ENCODE data around the gene CAPRIN1. TPM values are rescaled to one million over a fixed set of nuclear protein-coding genes. Genes with fewer than 3 reads are reported as not detected.

The CAPRIN1 gene
- total RNA-seq, 4 donors from 2014 or later = 131 to 207 (median 146) TPM

DNA sequence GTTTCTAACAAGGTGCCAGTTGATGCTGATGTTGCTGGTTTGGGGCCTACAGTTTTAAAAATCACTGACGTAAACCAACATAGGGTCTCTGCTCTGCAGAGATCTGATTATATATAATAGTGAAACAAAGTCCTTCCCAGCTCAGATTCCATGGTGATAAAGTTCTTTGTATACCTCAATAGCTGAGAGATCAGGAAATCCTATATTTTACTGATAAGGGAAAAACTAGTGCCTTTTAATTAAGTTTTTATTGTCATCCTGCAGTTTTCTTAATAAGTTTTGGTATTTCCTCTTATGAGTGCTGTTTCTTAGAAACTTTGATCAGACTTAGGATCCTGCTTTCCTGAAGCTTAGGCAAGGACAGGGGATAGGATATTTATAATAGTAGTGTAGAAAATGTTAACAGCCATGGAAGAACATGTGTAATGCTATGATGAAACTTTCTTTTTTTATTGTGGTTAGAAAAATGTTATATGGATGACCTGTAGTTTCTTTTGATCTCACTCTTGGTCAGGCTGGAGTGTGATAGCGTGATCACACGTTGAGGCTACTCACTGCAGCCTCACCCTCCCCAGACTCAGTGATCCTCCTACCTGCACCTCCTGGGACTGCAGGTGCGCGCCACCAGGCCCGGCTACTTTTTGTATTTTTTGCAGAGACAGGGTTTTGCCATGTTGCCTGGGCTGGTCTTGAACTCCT lies 14.1 kb downstream of the CAPRIN1 start:
- TF ChIP-seq, protein P1, sequence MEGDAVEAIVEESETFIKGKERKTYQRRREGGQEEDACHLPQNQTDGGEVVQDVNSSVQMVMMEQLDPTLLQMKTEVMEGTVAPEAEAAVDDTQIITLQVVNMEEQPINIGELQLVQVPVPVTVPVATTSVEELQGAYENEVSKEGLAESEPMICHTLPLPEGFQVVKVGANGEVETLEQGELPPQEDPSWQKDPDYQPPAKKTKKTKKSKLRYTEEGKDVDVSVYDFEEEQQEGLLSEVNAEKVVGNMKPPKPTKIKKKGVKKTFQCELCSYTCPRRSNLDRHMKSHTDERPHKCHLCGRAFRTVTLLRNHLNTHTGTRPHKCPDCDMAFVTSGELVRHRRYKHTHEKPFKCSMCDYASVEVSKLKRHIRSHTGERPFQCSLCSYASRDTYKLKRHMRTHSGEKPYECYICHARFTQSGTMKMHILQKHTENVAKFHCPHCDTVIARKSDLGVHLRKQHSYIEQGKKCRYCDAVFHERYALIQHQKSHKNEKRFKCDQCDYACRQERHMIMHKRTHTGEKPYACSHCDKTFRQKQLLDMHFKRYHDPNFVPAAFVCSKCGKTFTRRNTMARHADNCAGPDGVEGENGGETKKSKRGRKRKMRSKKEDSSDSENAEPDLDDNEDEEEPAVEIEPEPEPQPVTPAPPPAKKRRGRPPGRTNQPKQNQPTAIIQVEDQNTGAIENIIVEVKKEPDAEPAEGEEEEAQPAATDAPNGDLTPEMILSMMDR (IDR thresholded peaks at IDR 0.05; ENCODE audit: low read depth) = no peak

DNA sequence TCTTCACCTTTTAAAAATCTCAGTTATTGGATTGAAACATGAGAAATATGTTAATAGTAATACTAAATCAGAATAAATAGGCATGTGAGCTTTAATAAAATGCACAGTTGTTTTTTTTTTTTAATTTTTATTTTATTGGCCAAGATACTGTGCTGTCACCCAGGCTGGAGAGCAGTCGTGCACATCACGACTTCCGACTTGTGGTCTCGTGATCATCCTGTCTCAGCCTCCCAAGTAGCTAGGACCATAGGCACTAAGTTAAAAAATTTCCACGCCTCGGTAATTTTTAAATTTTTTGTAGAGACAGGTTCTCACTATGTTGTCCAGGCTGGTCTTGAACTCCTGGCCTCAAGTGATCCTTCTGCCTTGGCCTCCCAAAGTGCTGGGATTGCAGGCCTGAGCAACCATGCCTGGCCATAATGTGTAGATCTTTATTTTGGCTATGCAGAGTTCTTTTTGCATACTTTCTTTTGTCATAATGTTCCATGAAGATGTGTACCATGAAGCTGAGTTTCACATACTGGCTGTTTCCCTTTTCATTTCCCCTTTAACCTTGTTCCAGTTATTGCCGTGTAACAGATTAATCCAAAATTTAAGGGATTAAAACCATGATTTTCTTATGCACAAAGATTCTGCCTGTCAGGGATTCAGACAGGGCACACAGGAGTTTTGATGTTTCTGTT lies 16.0 kb downstream of the CAPRIN1 start:
- TF ChIP-seq, protein P1 (IDR thresholded peaks at IDR 0.05; ENCODE audit: low read depth) = no peak

DNA sequence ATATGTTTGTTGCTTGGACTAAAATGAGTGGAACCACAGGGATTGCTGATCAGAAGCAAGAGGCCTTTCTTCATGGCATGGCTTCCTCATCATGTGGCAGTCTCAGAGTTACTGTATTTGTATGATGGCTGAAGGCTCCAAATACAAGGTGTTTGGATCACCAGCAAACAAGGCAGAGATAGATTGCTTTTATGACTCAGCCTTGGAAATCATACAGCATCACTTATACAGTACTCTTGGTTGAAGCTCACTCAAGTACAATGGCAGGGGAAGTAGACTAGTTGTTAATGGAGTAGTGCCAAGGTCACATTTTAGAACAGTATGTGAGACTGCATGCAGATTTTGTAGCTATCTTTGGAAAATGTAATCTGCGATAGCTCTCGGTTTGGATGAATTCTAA lies 16.6 kb downstream of the CAPRIN1 start:
- TF ChIP-seq, protein P1 (IDR thresholded peaks at IDR 0.05; ENCODE audit: low read depth) = no peak

DNA sequence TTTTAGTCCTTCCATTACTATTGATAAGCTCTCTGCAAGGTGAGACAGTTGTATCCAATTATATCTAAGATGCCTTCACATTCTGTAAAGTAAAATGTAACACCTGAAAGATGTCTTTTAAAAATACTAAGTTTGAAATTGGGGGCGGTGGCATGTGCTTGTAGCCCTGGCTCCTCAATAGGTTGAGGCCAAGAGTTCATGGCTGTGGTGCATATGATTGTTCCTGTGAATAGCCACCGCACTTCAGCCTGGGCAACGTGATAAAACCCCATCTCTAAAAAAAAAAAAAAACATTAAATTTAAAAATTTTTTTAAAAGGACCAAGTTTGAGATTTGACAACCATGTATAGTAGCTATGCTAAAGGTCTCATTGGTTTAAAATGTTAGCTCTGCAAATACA lies 20.5 kb downstream of the CAPRIN1 start:
- TF ChIP-seq, protein P1 (IDR thresholded peaks at IDR 0.05; ENCODE audit: low read depth) = no peak

DNA sequence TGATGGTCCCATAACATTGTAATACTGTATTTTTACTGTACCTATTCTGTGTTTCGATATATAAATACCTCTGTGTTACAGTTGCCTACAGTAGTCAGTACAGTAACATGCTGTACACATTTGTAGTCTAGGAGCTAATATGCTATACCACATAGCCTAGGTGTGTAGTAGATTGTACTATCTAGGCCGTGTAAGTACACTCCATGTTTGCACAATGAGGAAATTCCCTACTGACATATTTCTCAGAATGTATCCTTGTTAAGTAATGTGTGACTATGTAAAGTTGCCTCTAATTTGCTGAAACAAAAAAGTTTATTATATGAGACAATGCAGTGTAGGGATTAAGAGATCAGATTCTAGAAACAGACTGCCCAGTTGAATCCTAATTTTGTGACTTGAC lies 21.3 kb downstream of the CAPRIN1 start:
- TF ChIP-seq, protein P1 (IDR thresholded peaks at IDR 0.05; ENCODE audit: low read depth) = no peak

DNA sequence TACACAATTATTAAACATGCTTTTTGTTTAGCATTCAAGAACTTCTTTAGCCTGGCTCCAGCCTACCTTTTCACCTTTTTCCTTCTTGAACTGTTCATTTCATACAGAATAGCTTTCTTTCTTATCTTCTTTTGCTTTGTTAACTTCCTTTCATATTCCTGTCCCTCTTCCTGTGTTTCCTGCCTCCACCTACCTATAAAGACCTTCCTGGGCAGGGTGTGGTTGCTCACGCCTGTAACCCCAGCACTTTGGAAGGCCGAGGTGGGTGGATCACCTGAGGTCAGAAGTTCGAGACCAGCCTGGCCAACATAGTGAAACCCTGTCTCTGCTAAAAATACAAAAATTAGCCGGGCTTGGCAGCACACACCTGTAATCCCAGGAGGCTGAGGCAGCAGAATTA lies 22.9 kb downstream of the CAPRIN1 start:
- TF ChIP-seq, protein P1 (IDR thresholded peaks at IDR 0.05; ENCODE audit: low read depth) = no peak

DNA sequence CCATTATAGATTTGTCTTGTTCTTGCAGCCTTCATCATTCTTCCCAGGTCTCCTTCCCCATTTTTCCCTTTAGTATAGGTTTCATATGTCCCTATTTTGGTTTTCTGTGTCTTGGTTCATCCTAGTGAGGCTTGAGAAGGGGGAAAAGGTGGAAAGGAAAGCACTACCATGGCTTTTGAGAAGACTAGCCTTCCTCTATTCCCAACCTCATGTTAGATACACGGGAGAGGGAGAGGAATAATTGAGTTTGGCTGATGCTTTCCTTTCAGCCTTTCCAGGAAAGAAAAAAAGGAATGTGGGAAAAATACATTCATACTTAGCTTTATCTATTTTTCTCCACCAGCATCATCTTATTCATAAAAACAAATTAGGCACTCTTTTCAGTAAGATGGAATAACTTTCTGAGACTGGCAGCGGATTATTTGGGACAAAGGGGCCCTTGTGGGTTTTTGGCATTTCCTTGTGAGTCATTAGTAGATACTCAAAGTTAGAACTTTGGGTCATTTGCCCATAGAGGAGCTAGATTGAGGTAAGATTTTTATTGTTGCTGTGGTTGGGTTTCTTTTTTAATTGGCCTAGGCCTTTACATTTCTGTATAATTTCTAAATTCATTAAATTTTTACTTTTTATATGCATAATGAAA lies 23.8 kb downstream of the CAPRIN1 start:
- TF ChIP-seq, protein P1 (IDR thresholded peaks at IDR 0.05; ENCODE audit: low read depth) = no peak

All from subcutaneous adipose tissue (tissue), 4 donors.